Esophagus muscularis mucosa (tissue), 4 donors: ENCODE data around the gene UQCC2.

Experiments used
- EP300 ChIP-seq: sonication (generic); formaldehyde crosslinking; IDR thresholded peaks from one replicate; pipeline ENCODE4 v1.6.1; 2017; ENCODE audit warnings: antibody characterized with exemption
- POLR2A ChIP-seq: fragments of 450-650 bp; IDR thresholded peaks from one replicate; pipeline ENCODE4 v1.6.1; 2017; ENCODE audit warnings: antibody characterized with exemption, moderate library complexity, mild to moderate bottlenecking, low read depth
- POLR2AphosphoS5 ChIP-seq, 2 donors: sonication (generic); formaldehyde crosslinking; IDR thresholded peaks; one replicate each; pipeline ENCODE4 v1.6.1; 2017; ENCODE audit warnings: antibody characterized with exemption in 2 of 2
- TF ChIP-seq, protein P1 (sequence below), 3 experiments: fragments of 200-600 bp in 2 of 3; fragments of 450-650 bp in 1 of 3; sonication (generic) in 2 of 3; IDR thresholded peaks; one replicate each; pipeline ENCODE4 v1.5.1; 2017 to 2019; ENCODE audit warnings: antibody characterized with exemption in 3 of 3, mild to moderate bottlenecking in 2 of 3, moderate library complexity in 1 of 3

DNA sequence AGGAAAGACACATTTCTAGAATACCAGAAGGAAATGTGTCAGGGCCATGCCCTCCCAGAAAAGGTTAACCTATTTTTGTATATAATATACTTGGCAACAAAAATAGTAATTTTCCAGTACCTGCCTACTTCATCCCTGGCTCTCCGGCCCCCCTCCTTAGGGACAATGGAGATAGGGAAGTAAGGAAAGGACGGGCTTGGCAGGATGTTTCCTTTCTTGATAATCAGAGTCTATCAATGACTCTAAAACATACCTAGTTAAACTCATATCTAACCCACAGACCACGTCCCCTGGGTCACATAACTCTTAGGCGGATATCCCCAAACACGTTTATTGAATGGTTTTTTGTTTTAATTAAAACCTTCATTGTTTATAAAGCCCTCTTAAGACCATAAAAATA lies 11.8 kb downstream of the UQCC2 start:
- TF ChIP-seq, protein P1, sequence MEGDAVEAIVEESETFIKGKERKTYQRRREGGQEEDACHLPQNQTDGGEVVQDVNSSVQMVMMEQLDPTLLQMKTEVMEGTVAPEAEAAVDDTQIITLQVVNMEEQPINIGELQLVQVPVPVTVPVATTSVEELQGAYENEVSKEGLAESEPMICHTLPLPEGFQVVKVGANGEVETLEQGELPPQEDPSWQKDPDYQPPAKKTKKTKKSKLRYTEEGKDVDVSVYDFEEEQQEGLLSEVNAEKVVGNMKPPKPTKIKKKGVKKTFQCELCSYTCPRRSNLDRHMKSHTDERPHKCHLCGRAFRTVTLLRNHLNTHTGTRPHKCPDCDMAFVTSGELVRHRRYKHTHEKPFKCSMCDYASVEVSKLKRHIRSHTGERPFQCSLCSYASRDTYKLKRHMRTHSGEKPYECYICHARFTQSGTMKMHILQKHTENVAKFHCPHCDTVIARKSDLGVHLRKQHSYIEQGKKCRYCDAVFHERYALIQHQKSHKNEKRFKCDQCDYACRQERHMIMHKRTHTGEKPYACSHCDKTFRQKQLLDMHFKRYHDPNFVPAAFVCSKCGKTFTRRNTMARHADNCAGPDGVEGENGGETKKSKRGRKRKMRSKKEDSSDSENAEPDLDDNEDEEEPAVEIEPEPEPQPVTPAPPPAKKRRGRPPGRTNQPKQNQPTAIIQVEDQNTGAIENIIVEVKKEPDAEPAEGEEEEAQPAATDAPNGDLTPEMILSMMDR (IDR thresholded peaks at IDR 0.05): no peak
- TF ChIP-seq POLR2A: no peak
- TF ChIP-seq EP300: no peak
- TF ChIP-seq POLR2AphosphoS5 (IDR thresholded peaks at IDR 0.05): no peak
